H7 (cell line): ENCODE results near the gene HPS3. TPM values are rescaled to one million over a fixed set of nuclear protein-coding genes. Genes with fewer than 3 reads are reported as not detected.

ENCODE experiments used
- DNase-seq: peaks from one replicate; pipeline ENCODE4 v3.0.0; 2012
- H3K27me3 ChIP-seq: 2 replicates; pipeline ENCODE4 v1.6.0; 2011; ENCODE audit warnings: mild to moderate bottlenecking, low read length; ENCODE audit not compliant: control insufficient read depth, insufficient read depth
- H3K36me3 ChIP-seq: replicated peaks from 2 replicates; pipeline ENCODE4 v1.5.1; 2011; ENCODE audit warnings: low read length; ENCODE audit not compliant: control insufficient read depth, insufficient read depth
- H3K4me3 ChIP-seq: 2 replicates; pipeline ENCODE4 v1.5.1; 2011; ENCODE audit warnings: low read depth, mild to moderate bottlenecking, control low read depth, low read length, moderate library complexity; ENCODE audit not compliant: insufficient read depth
- total RNA-seq: library from RNA; depleted of rRNA; stranded (reverse); fragments of >200 nt; shearing (Covaris generic); gene quantifications from 2 replicates; pipeline ENCODE4 v1.2.3, GENCODE V29; 2014

The HPS3 gene
- total RNA-seq, 1 experiment from 2014 or later: 0.14 TPM

DNA sequence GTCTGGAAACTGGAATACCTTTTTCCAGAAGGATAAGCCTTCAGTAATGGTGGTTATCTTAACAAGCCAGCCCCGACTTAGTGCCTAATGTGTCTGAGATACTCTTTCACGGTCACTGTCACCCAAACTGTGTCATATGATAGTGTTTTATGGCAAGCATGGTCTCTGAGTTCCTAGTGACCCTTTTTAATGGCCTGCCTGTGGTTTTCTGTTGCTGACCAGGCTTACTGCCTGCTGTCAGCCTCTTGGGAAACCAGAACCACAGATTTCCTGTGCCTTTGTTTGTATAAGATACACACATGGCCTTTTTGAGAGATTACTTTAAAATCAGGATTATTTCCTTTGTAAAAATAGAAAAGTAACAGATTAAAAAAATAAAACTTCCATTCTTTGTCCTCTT is 22.4 kb downstream of the HPS3 start:
- Histone ChIP-seq H3K36me3 (peaks cover 14% of the 10 kb centered on the region), H3K4me3 (no peak overlapping the region), H3K27me3 (no peaks in the 10 kb centered on the region)
- no peak for DNase-seq

GRCh38 chr3:149152420-149152819 is 23.0 kb downstream of the HPS3 start:
- Histone ChIP-seq H3K36me3 (peaks cover 17% of the 10 kb centered on the region), H3K27me3 (no peaks in the 10 kb centered on the region), H3K4me3 (no peak overlapping the region)
- DNase-seq: no peak

DNA sequence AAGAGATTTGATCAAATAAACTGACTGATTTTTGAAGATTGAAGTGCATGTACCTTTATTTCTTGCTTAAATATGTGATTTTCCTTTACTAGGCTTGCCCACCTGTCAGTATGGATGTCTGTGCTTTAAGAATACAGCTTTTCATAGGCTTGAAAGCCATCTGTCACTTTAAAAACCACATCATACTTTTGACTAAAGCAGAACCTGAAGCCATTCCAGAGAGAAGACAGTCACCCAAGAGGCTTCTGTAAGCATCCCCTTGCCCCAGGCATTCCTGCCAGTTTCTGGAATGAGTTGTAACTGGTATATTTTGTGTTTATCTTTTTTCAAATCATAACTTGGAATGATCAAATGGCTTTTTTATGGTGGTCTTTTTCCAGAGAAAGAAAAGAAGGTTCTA is 24.0 kb downstream of the HPS3 start:
- no peak for DNase-seq
- H3K4me3 ChIP-seq: no peak overlapping the region
- no peaks in the 10 kb centered on the region for H3K27me3 ChIP-seq
- peaks cover 21% of the 10 kb centered on the region for H3K36me3 ChIP-seq

DNA sequence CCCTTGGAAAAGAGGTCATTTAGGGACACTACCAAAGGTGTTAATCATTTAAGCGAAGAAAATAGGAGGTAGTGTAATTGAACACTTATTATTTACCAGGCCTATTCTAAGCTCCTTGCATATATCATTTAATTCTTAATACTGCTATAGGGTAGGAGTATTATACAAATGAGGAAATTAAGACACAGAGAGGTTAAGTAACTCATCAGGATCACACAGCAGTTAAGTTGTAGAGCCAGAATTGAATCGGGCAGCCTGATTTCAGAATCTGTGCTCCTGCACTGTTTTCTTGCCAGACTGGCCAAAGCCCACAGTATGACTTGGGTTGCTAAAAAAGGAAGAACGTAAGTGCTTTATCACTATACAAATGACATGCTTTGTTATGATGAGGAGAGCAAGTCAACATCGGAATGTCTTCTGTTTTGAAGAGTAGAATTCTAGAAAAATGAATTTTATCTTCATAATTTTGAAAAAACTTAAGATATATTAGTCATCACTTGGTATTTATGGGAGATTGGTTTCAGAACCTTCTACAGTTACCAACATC is 31.4 kb downstream of the HPS3 start:
- H3K4me3 ChIP-seq: no peak overlapping the region
- DNase-seq: no peak
- peaks cover 22% of the 10 kb centered on the region for H3K36me3 ChIP-seq
- H3K27me3 ChIP-seq: no peaks in the 10 kb centered on the region

GRCh38 chr3:149162007-149162406 is 32.6 kb downstream of the HPS3 start:
- no peak for DNase-seq
- Histone ChIP-seq H3K4me3 (no peak overlapping the region), H3K36me3 (peaks cover 22% of the 10 kb centered on the region), H3K27me3 (no peaks in the 10 kb centered on the region)

GRCh38 chr3:149163066-149163465 is 33.6 kb downstream of the HPS3 start:
- no peak for DNase-seq
- H3K4me3 ChIP-seq: no peak overlapping the region
- H3K27me3 ChIP-seq: no peaks in the 10 kb centered on the region
- H3K36me3 ChIP-seq: peaks cover 19% of the 10 kb centered on the region

DNA sequence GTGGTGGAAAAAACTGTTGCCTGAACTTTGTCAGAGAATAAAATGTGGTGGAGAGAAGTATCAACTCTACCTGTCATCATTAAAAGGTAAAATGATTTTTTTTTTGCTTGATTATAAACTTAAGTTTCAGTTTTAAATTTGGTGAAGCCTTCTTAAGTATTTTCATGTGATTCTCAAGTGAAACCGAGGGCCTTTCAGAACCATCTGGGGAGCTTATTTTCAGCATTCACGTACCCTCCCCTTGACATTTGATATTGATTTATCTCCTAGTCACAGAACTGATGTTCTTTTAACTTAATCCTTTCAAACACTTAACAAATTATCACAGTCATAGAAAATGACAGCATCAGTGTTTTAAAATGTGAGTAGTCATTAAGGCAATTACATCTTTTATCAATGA is 38.5 kb downstream of the HPS3 start:
- Histone ChIP-seq H3K4me3 (no peak overlapping the region), H3K36me3 (peaks cover 12% of the 10 kb centered on the region), H3K27me3 (no peaks in the 10 kb centered on the region)
- DNase-seq: no peak

DNA sequence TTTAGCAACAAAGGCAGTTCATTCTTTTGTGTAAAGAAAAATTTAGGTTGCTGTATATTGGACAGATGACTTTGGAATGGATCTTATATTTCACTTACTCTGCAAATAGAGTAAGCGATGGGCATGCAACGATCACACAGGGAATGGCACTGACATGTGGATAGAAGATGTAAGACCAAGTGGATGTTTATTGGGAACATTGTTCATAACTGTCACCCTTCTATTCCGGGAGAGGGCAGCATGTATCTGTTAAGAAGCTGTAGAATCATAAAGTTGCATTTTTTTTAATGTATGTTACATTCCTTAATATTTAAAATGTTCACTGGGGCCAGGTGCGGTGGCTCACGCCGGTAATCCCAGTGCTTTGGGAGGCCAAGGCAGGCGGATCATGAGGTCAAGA is 41.2 kb downstream of the HPS3 start:
- H3K36me3 ChIP-seq: peaks cover 9% of the 10 kb centered on the region
- no peaks in the 10 kb centered on the region for H3K27me3 ChIP-seq
- no peak overlapping the region for H3K4me3 ChIP-seq
- DNase-seq: no peak

GRCh38 chr3:149174901-149175300 is 45.5 kb downstream of the HPS3 start:
- no peak overlapping the region for H3K4me3 ChIP-seq
- H3K27me3 ChIP-seq: no peaks in the 10 kb centered on the region
- peaks cover 4% of the 10 kb centered on the region for H3K36me3 ChIP-seq
- DNase-seq: no peak

DNA sequence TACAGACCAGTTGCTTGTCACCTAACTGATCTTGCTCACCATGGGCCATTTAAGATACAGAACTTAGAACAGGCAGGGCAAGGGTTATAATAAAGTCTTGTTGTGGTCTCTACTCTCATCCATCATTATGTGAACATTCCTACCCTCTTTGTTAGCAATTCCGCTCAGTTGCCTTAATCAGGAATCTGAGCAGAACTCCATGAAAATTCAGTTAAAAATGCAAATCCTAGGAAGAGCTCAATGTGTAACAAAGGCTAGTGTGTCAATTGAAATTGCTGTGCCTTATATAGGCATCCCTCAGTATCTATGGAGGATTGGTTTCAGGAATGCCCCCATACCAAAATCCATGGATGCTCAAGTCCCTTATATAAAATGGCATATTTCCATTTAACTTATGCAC is 47.7 kb downstream of the HPS3 start:
- Histone ChIP-seq H3K4me3 (no peak overlapping the region), H3K36me3 (peaks cover 1% of the 10 kb centered on the region; the same call in 1 of the 2 replicates), H3K27me3 (no peaks in the 10 kb centered on the region)
- DNase-seq: no peak

DNA sequence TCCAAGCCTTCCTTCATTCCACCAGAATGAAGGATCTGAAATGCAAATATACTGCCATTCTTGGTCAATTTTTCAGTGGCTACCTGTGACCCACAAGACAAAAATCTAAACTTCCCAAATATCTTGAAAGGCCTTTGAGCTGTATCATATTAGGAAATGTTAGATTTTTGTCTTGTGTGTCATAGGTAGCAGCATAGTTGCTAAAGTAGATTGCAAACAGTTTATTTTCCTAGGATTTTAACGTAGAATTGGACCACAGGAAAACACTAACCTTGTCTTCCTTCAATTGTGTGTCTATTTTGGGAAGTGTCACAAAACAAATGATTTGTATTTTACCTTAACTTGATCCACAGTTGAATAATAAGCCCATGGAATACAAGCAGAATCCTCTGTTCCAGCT is 49.8 kb downstream of the HPS3 start:
- no peaks in the 10 kb centered on the region for H3K27me3 ChIP-seq
- H3K4me3 ChIP-seq: no peak overlapping the region
- no peak for DNase-seq
- H3K36me3 ChIP-seq: peaks cover 1% of the 10 kb centered on the region; the same call in 1 of the 2 replicates

DNA sequence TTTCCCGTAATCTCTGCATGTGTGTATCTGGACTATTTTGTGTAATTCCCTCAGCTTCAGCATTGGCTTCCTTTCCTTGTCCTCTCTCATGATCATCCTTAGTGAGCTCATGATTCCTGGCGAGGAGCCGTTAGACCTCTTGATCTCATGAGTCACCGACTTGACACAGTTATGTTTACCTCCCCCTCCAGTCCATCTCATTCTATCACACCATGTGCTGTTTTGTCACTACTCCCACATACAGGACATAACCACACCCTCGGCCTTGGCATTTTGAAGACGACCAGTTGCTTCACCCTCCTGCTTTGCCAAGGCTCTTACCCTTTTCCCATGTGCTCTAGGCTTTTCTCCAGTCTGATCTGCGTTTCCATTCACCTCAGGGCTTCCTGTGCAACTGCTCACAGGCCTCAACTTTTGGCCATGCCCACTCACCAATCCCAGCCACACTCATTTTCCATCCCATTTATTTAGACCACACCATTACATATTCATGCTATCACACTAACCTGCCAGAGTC is 50.7 kb downstream of the HPS3 start:
- DNase-seq: no peak
- peaks cover 1% of the 10 kb centered on the region; the same call in 1 of the 2 replicates for H3K36me3 ChIP-seq
- no peaks in the 10 kb centered on the region for H3K27me3 ChIP-seq
- H3K4me3 ChIP-seq: no peak overlapping the region

DNA sequence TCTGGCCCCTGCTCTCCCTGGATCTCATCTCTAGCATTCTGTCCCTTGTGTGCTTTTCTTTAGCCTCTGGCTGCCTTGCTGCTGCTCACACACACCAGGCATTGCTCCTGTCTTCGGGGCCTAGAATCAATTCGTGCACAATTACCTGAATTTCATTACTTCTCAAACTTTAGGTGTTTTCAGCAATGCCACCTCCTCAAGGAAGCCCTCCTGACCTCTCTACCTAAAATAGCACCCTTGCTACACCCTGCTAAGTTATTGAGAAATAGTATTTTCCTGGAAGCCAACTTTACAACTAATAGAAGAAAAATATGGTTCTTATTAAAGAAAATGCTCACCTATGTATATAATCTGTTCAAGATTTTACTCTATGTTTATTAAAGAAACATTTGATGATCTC is 51.7 kb downstream of the HPS3 start:
- peaks cover 1% of the 10 kb centered on the region; the same call in 1 of the 2 replicates for H3K36me3 ChIP-seq
- no peaks in the 10 kb centered on the region for H3K27me3 ChIP-seq
- no peak overlapping the region for H3K4me3 ChIP-seq
- no peak for DNase-seq

- no peaks in the 10 kb centered on the region for H3K27me3 ChIP-seq
- no peak for DNase-seq
- H3K36me3 ChIP-seq: no peaks in the 10 kb centered on the region
- H3K4me3 ChIP-seq: no peak overlapping the region
Measured at GRCh38 chr3:149186219-149186618, 56.8 kb downstream of the HPS3 start.

DNA sequence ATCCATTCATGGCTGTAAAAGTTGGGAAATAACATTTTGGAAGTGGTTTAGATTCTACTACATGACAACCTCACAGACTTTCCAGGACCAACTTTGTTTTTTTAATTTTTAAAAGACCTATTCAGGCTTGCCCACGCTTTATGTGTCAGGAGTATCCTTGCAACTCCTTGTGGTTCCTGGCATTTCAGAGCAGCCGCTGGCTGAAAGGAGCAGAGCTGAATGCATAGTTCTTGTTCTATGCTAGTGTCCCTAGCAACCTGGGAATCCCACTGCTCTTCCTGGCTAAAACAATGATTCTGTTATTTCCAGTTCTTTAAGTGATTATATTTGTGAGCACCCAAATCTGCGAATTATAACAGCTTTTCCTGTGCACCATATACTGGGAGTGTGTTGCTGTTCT is 57.3 kb downstream of the HPS3 start:
- no peak for DNase-seq
- no peaks in the 10 kb centered on the region for H3K27me3 ChIP-seq
- no peaks in the 10 kb centered on the region for H3K36me3 ChIP-seq
- H3K4me3 ChIP-seq: no peak overlapping the region

GRCh38 chr3:149188494-149188893 is 59.1 kb downstream of the HPS3 start:
- no peaks in the 10 kb centered on the region for H3K27me3 ChIP-seq
- no peak for DNase-seq
- no peaks in the 10 kb centered on the region for H3K36me3 ChIP-seq
- H3K4me3 ChIP-seq: no peak overlapping the region
